Transverse colon (tissue), 4 donors: ENCODE results near the gene POU3F2.

Source experiments
- POLR2A ChIP-seq: fragments of 450-650 bp; IDR thresholded peaks from one replicate; pipeline ENCODE4 v1.6.1; 2016; ENCODE audit warnings: antibody characterized with exemption, mild to moderate bottlenecking, moderate library complexity
- POLR2AphosphoS5 ChIP-seq, 3 donors: sonication (generic); formaldehyde crosslinking; IDR thresholded peaks; one replicate each; pipeline ENCODE4 v1.6.1; 2016; ENCODE audit warnings: antibody characterized with exemption in 3 of 3
- TF ChIP-seq, protein P1 (sequence below), 5 experiments: fragments of 200-600 bp in 3 of 5; fragments of 450-650 bp in 2 of 5; sonication (generic) in 3 of 5; IDR thresholded peaks; 1 replicate in 2 of 5; 2 replicates in 3 of 5; pipeline ENCODE4 v1.5.1; 2016 to 2017; ENCODE audit warnings: antibody characterized with exemption in 5 of 5, inconsistent platforms in 3 of 5, mild to moderate bottlenecking in 2 of 5, moderate library complexity in 1 of 5

GRCh38 chr6:98816799-98817198, 17.6 kb upstream of the POU3F2 start:
- TF ChIP-seq POLR2AphosphoS5 (IDR thresholded peaks at IDR 0.05), result no peak
- TF ChIP-seq, protein P1, sequence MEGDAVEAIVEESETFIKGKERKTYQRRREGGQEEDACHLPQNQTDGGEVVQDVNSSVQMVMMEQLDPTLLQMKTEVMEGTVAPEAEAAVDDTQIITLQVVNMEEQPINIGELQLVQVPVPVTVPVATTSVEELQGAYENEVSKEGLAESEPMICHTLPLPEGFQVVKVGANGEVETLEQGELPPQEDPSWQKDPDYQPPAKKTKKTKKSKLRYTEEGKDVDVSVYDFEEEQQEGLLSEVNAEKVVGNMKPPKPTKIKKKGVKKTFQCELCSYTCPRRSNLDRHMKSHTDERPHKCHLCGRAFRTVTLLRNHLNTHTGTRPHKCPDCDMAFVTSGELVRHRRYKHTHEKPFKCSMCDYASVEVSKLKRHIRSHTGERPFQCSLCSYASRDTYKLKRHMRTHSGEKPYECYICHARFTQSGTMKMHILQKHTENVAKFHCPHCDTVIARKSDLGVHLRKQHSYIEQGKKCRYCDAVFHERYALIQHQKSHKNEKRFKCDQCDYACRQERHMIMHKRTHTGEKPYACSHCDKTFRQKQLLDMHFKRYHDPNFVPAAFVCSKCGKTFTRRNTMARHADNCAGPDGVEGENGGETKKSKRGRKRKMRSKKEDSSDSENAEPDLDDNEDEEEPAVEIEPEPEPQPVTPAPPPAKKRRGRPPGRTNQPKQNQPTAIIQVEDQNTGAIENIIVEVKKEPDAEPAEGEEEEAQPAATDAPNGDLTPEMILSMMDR (IDR thresholded peaks at IDR 0.05), result no peak
- TF ChIP-seq POLR2A, result no peak
